Panc1 (cell line): ENCODE measurements around the gene KCNH5. TPM values are rescaled to one million over a fixed set of nuclear protein-coding genes. Genes with fewer than 3 reads are reported as not detected.

Experiments used
- ATAC-seq: fragments of 200-7000 bp; cut with Tn5 transposase; 2 replicates; pipeline ENCODE4 v1.9.1; 2020; ENCODE audit warnings: mild to moderate bottlenecking, moderate library complexity
- BruUV-seq: library from RNA; stranded (reverse); fragments of 400-500 nt; replicated peaks from 2 replicates; lab custom pipeline; 2021; lab: Mats Ljungman, UMichigan
- CTCF ChIA-PET: fragments of 300-600 bp; sonication (Branson Sonifier 250); formaldehyde crosslinking; loops from one replicate; lab custom pipeline; 2022; ENCODE audit warnings: antibody characterized with exemption; lab: Charles Lee
- POLR2A ChIA-PET: fragments of 300-600 bp; sonication (Branson Sonifier 250); formaldehyde crosslinking; loops from one replicate; lab custom pipeline; 2022; ENCODE audit warnings: antibody characterized with exemption; lab: Charles Lee
- DNase-seq: peaks from one replicate; pipeline ENCODE4 v3.0.0-alpha.2; 2010; ENCODE audit warnings: low read depth, low spot score
- H3K27ac ChIP-seq: 2 replicates; pipeline ENCODE4 v1.5.1; 2011; ENCODE audit warnings: mild to moderate bottlenecking, low read length, inconsistent platforms
- H3K27me3 ChIP-seq: fragments of 200-500 bp; sonication (Bioruptor generic); 2 replicates; pipeline ENCODE4 v1.6.0; 2014; ENCODE audit warnings: low read length, inconsistent platforms; ENCODE audit not compliant: control insufficient read depth, insufficient read depth
- H3K36me3 ChIP-seq: fragments of 200-500 bp; sonication (Bioruptor generic); 2 replicates; pipeline ENCODE4 v1.5.1; 2014; ENCODE audit warnings: inconsistent platforms, mild to moderate bottlenecking, low read length, moderate library complexity; ENCODE audit not compliant: control insufficient read depth, insufficient read depth
- H3K4me1 ChIP-seq: 2 replicates; pipeline ENCODE4 v1.5.1; 2011; ENCODE audit warnings: inconsistent platforms, mild to moderate bottlenecking, low read length, moderate library complexity; ENCODE audit not compliant: control insufficient read depth, insufficient read depth
- H3K4me3 ChIP-seq, 2 experiments: 2 replicates each; pipeline ENCODE4 v1.5.1; 2011 to 2012; ENCODE audit warnings: low read depth in 2 of 2, low read length in 2 of 2, mild to moderate bottlenecking in 2 of 2, inconsistent platforms in 1 of 2, moderate library complexity in 1 of 2
- H3K9me3 ChIP-seq: fragments of 200-500 bp; sonication (Bioruptor generic); 2 replicates; pipeline ENCODE4 v1.5.1; 2014; ENCODE audit warnings: low read depth, mild to moderate bottlenecking, inconsistent platforms, low read length, moderate library complexity; ENCODE audit not compliant: control insufficient read depth, insufficient read depth
- CTCF ChIP-seq: fragments of 450-650 bp; IDR thresholded peaks from 2 replicates; pipeline ENCODE4 v1.5.1; 2017; ENCODE audit warnings: mild to moderate bottlenecking
- POLR2AphosphoS5 ChIP-seq: IDR thresholded peaks from 2 replicates; pipeline ENCODE4 v1.6.1; 2012; ENCODE audit warnings: mild to moderate bottlenecking, low read depth, low read length, moderate library complexity
- REST ChIP-seq, 2 experiments: IDR thresholded peaks; 2 replicates each; pipeline ENCODE4 v1.6.1; 2011 to 2012; ENCODE audit warnings: low read depth in 2 of 2, control low read depth in 1 of 2, low read length in 1 of 2, mild to moderate bottlenecking in 1 of 2, moderate library complexity in 1 of 2; ENCODE audit not compliant: insufficient read depth in 1 of 2
- SIN3A ChIP-seq: IDR thresholded peaks from 2 replicates; pipeline ENCODE4 v1.6.1; 2012; ENCODE audit warnings: low read depth, mild to moderate bottlenecking, low read length, moderate library complexity, borderline replicate concordance; ENCODE audit not compliant: insufficient read depth
- TCF7L2 ChIP-seq: IDR thresholded peaks from 2 replicates; pipeline ENCODE4 v1.6.1; 2011; ENCODE audit warnings: mild to moderate bottlenecking, low read depth, low read length, inconsistent platforms
- in situ Hi-C: cut with HindIII; loops from 2 replicates; pipeline ENCODE4 v1.10.0; 2016; ENCODE audit warnings: low sequenced_read_pairs, low pct_unique_long_range_greater_than_20kb
- intact Hi-C: fragments of 100-400 bp; cut with micrococcal nuclease; formaldehyde crosslinking; loops from one replicate; pipeline ENCODE4 v1.10.0; 2022; ENCODE audit not compliant: unreplicated experiment
- total RNA-seq: library from RNA; stranded (reverse); gene quantifications from one replicate; pipeline ENCODE4 v1.2.1, GENCODE V29; 2021; ENCODE audit not compliant: unreplicated experiment

The KCNH5 gene
- total RNA-seq, 1 experiment from 2014 or later, result not detected

GRCh38 chr14:62696929-62697328, 348.3 kb downstream of the KCNH5 start:
- intact Hi-C loops (no loop called here), in situ Hi-C loops (no loop called here)
- Histone ChIP-seq H3K4me1 (peaks cover 3% of the 10 kb centered on the region; the same call in 1 of the 2 replicates), H3K4me3 (no peak overlapping the region), H3K27ac (no peak overlapping the region), H3K9me3 (no peaks in the 10 kb centered on the region), H3K27me3 (no peaks in the 10 kb centered on the region), H3K36me3 (no peaks in the 10 kb centered on the region)
- no peak for TF ChIP-seq REST (IDR thresholded peaks at IDR 0.05; ENCODE audit: insufficient read depth in 1 of 2, low read depth in 2 of 2, low read length in 1 of 2)
- TF ChIP-seq CTCF, result no peak
- DNase-seq, result no peak
- ATAC-seq, result no peak
- ChIA-PET POLR2A (no interaction called here), CTCF (no interaction called here)
- BruUV-seq, result no TSS peak

- H3K27me3 ChIP-seq, result no peaks in the 10 kb centered on the region
- H3K4me3 ChIP-seq, result no peak overlapping the region
- in situ Hi-C loops (no loop called here), intact Hi-C loops (no loop called here)
- H3K36me3 ChIP-seq, result no peaks in the 10 kb centered on the region
- no peak for ATAC-seq
- POLR2A ChIA-PET, result no interaction called here
- H3K27ac ChIP-seq, result no peak overlapping the region
- peaks cover 6% of the 10 kb centered on the region; the same call in 1 of the 2 replicates for H3K4me1 ChIP-seq
- no TSS peak for BruUV-seq
- no peaks in the 10 kb centered on the region for H3K9me3 ChIP-seq
- no peak for DNase-seq
- CTCF ChIA-PET, result no interaction called here
- TF ChIP-seq CTCF (no peak), SIN3A (no peak), REST (IDR thresholded peaks at IDR 0.05; ENCODE audit: insufficient read depth in 1 of 2, low read depth in 2 of 2, low read length in 1 of 2) (no peak), TCF7L2 (no peak), POLR2AphosphoS5 (no peak)
These were observed 348.8 kb downstream of the KCNH5 start for GRCh38 chr14:62696331-62696924.
